Natural killer cell treated with Interleukin-12 subunit alpha and Interleukin-12 subunit beta and Interleukin-15 and Interleukin-18, amount 100 ng/mL, for 72 hours (primary cell): ENCODE data around the gene STIL. TPM values are rescaled to one million over a fixed set of nuclear protein-coding genes. Genes with fewer than 3 reads are reported as not detected.

Experiments
- ATAC-seq, 2 donors: fragments of 150-1000 bp; cut with Tn5 transposase in 1 of 2; sonication (Bioruptor Pico), chemical (Tn5 transposase) in 1 of 2; 2 replicates each; pipeline ENCODE4 v1.10.0; 2021
- DNase-seq: peaks from one replicate; pipeline ENCODE4 v3.0.0; 2022; ENCODE audit warnings: low spot score
- H3K27ac Mint-ChIP-seq, 2 donors: 1 replicate in 1 of 2; 2 replicates in 1 of 2; pipeline ENCODE4 v1.8.0; 2022; ENCODE audit warnings: mixed read lengths in 2 of 2, mild to moderate bottlenecking in 1 of 2, moderate library complexity in 1 of 2
- H3K27me3 Mint-ChIP-seq, 2 donors: 1 replicate in 1 of 2; 2 replicates in 1 of 2; pipeline ENCODE4 v1.8.0; 2022; ENCODE audit warnings: mixed read lengths in 2 of 2
- H3K36me3 Mint-ChIP-seq: one replicate; pipeline ENCODE4 v1.8.0; 2022; ENCODE audit warnings: mixed read lengths
- H3K4me1 Mint-ChIP-seq, 2 donors: 1 replicate in 1 of 2; 2 replicates in 1 of 2; pipeline ENCODE4 v1.8.0; 2022; ENCODE audit warnings: low read depth in 2 of 2, mixed read lengths in 2 of 2, mild to moderate bottlenecking in 1 of 2
- H3K4me3 Mint-ChIP-seq: one replicate; pipeline ENCODE4 v1.8.0; 2022; ENCODE audit warnings: mixed read lengths
- H3K9me3 Mint-ChIP-seq: 2 replicates; pipeline ENCODE4 v1.8.0; 2022; ENCODE audit warnings: mixed read lengths
- total RNA-seq, 2 donors: library from RNA; stranded (reverse); gene quantifications; one replicate each; pipeline ENCODE4 v1.2.3, GENCODE V29; 2022

Gene STIL
- total RNA-seq, 2 donors from 2014 or later, result 17.6 to 42.7 TPM

- Mint-ChIP-seq H3K4me1 (peaks cover 19 to 26% of the 10 kb centered on the region in 2 donors), H3K36me3 (no peaks in the 10 kb centered on the region), H3K9me3 (no peaks in the 10 kb centered on the region)
These were observed 87.1 kb downstream of the STIL start for GRCh38 chr1:47226839-47227215.

GRCh38 chr1:47226121-47226838 lies 87.7 kb downstream of the STIL start:
- peaks cover 32 to 47% of the 10 kb centered on the region in 2 donors for H3K27me3 Mint-ChIP-seq
- no peaks in the 10 kb centered on the region for H3K36me3 Mint-ChIP-seq
- DNase-seq, result no peak
- H3K9me3 Mint-ChIP-seq, result no peaks in the 10 kb centered on the region
- H3K4me3 Mint-ChIP-seq, result peak overlapping the region; percentile 38
- ATAC-seq, result no peak
- no peak overlapping the region for H3K27ac Mint-ChIP-seq
- peaks cover 14 to 21% of the 10 kb centered on the region in 2 donors for H3K4me1 Mint-ChIP-seq

More at GRCh38 chr1:47226839-47227215, 87.1 kb downstream of the STIL start:
- ATAC-seq, result no peak
- Mint-ChIP-seq H3K27me3 (peaks cover 38 to 52% of the 10 kb centered on the region in 2 donors), H3K4me3 (peak overlapping the region; percentile 48), H3K27ac (no peak overlapping the region)
- DNase-seq, result no peak

GRCh38 chr1:47225430-47226100 lies 88.4 kb downstream of the STIL start:
- ATAC-seq (peak; percentile 29 to 37), DNase-seq (no peak)
- H3K4me3 Mint-ChIP-seq, result peak overlapping the region; percentile 38
- no peaks in the 10 kb centered on the region for H3K9me3 Mint-ChIP-seq
- H3K27ac Mint-ChIP-seq, result no peak overlapping the region
- peaks cover 37 to 46% of the 10 kb centered on the region in 2 donors for H3K27me3 Mint-ChIP-seq
- H3K36me3 Mint-ChIP-seq, result no peaks in the 10 kb centered on the region
- peaks cover 10 to 20% of the 10 kb centered on the region in 2 donors for H3K4me1 Mint-ChIP-seq

- no peak overlapping the region for H3K27ac Mint-ChIP-seq
- peaks cover 34 to 45% of the 10 kb centered on the region in 2 donors for H3K27me3 Mint-ChIP-seq
- no peaks in the 10 kb centered on the region for H3K36me3 Mint-ChIP-seq
- ATAC-seq, result no peak
- no peak for DNase-seq
- no peaks in the 10 kb centered on the region for H3K9me3 Mint-ChIP-seq
- H3K4me1 Mint-ChIP-seq, result peaks cover 3 to 13% of the 10 kb centered on the region in 2 donors
- no peak overlapping the region for H3K4me3 Mint-ChIP-seq
These were observed 89.1 kb downstream of the STIL start for GRCh38 chr1:47224676-47225399.

- DNase-seq, result no peak
- H3K27ac Mint-ChIP-seq, result no peak overlapping the region
- H3K4me3 Mint-ChIP-seq, result no peak overlapping the region
- H3K9me3 Mint-ChIP-seq, result no peaks in the 10 kb centered on the region
- H3K27me3 Mint-ChIP-seq, result peaks cover 27 to 38% of the 10 kb centered on the region in 2 donors
- no peaks in the 10 kb centered on the region for H3K36me3 Mint-ChIP-seq
- no peak for ATAC-seq
- H3K4me1 Mint-ChIP-seq, result peaks cover 0 to 6% of the 10 kb centered on the region in 2 donors
These were observed 89.8 kb downstream of the STIL start for GRCh38 chr1:47223921-47224675.

GRCh38 chr1:47223174-47223920 lies 90.6 kb downstream of the STIL start:
- ATAC-seq, result no peak
- Mint-ChIP-seq H3K4me3 (no peak overlapping the region), H3K27ac (no peak overlapping the region), H3K27me3 (peaks cover 24 to 35% of the 10 kb centered on the region in 2 donors), H3K36me3 (no peaks in the 10 kb centered on the region), H3K4me1 (peaks cover 0 to 6% of the 10 kb centered on the region in 2 donors), H3K9me3 (no peaks in the 10 kb centered on the region)
- DNase-seq, result no peak

- no peak overlapping the region for H3K27ac Mint-ChIP-seq
- DNase-seq (no peak), ATAC-seq (no peak)
- no peaks in the 10 kb centered on the region for H3K9me3 Mint-ChIP-seq
- peaks cover 0 to 6% of the 10 kb centered on the region in 2 donors for H3K4me1 Mint-ChIP-seq
- H3K27me3 Mint-ChIP-seq, result peaks cover 17 to 26% of the 10 kb centered on the region in 2 donors
- no peaks in the 10 kb centered on the region for H3K36me3 Mint-ChIP-seq
- no peak overlapping the region for H3K4me3 Mint-ChIP-seq
These were observed 91.5 kb downstream of the STIL start for GRCh38 chr1:47222476-47222875.

GRCh38 chr1:47219590-47220220 lies 94.2 kb downstream of the STIL start:
- Mint-ChIP-seq H3K36me3 (no peaks in the 10 kb centered on the region), H3K27me3 (peaks cover 9% of the 10 kb centered on the region in 2 donors), H3K27ac (no peak overlapping the region), H3K4me3 (no peak overlapping the region), H3K9me3 (no peaks in the 10 kb centered on the region), H3K4me1 (no peaks in the 10 kb centered on the region)
- no peak for ATAC-seq
- DNase-seq, result no peak

- Mint-ChIP-seq H3K27ac (no peak overlapping the region), H3K27me3 (peaks cover 9% of the 10 kb centered on the region in 2 donors), H3K4me1 (no peaks in the 10 kb centered on the region), H3K9me3 (no peaks in the 10 kb centered on the region), H3K36me3 (no peaks in the 10 kb centered on the region), H3K4me3 (no peak overlapping the region)
- no peak for DNase-seq
- no peak for ATAC-seq
These were observed 94.9 kb downstream of the STIL start for GRCh38 chr1:47219001-47219400.

GRCh38 chr1:47216278-47217059 lies 97.5 kb downstream of the STIL start:
- H3K4me3 Mint-ChIP-seq, result no peak overlapping the region
- no peak overlapping the region for H3K27ac Mint-ChIP-seq
- no peaks in the 10 kb centered on the region for H3K36me3 Mint-ChIP-seq
- H3K4me1 Mint-ChIP-seq, result no peaks in the 10 kb centered on the region
- ATAC-seq, result no peak
- H3K9me3 Mint-ChIP-seq, result no peaks in the 10 kb centered on the region
- no peak for DNase-seq
- H3K27me3 Mint-ChIP-seq, result peaks cover 9% of the 10 kb centered on the region in 2 donors

- H3K27ac Mint-ChIP-seq, result no peak overlapping the region
- no peak for DNase-seq
- H3K36me3 Mint-ChIP-seq, result no peaks in the 10 kb centered on the region
- no peaks in the 10 kb centered on the region for H3K4me1 Mint-ChIP-seq
- ATAC-seq, result no peak
- no peaks in the 10 kb centered on the region for H3K9me3 Mint-ChIP-seq
- H3K4me3 Mint-ChIP-seq, result no peak overlapping the region
- peaks cover 6 to 8% of the 10 kb centered on the region in 2 donors for H3K27me3 Mint-ChIP-seq
These were observed 98.2 kb downstream of the STIL start for GRCh38 chr1:47215713-47216112.

- Mint-ChIP-seq H3K27ac (no peak overlapping the region), H3K36me3 (no peaks in the 10 kb centered on the region), H3K9me3 (no peaks in the 10 kb centered on the region), H3K4me1 (no peaks in the 10 kb centered on the region), H3K4me3 (no peak overlapping the region), H3K27me3 (peaks cover 0 to 6% of the 10 kb centered on the region in 2 donors)
- ATAC-seq (no peak), DNase-seq (no peak)
These were observed 99.4 kb downstream of the STIL start for GRCh38 chr1:47214549-47214948.
